Suprapubic skin (tissue), 4 donors: ENCODE results near the gene P2RX4. TPM values are rescaled to one million over a fixed set of nuclear protein-coding genes. Genes with fewer than 3 reads are reported as not detected.
"Not testable (repeated sequence)": the region's sequence is repeated elsewhere in the genome, so short reads cannot be mapped to it uniquely, and the experiment has no call there.

Source experiments
- DNase-seq, 2 donors: peaks; one replicate each; pipeline ENCODE4 v3.0.0-alpha.2; 2019; ENCODE audit warnings: low spot score in 2 of 2
- H3K27ac ChIP-seq: fragments of 200-600 bp; sonication (generic); one replicate; pipeline ENCODE4 v1.5.1; 2019
- H3K27me3 ChIP-seq: fragments of 200-600 bp; sonication (generic); one replicate; pipeline ENCODE4 v1.5.1; 2019
- H3K36me3 ChIP-seq: fragments of 200-600 bp; sonication (generic); one replicate; pipeline ENCODE4 v1.5.1; 2019
- H3K4me1 ChIP-seq: fragments of 200-600 bp; sonication (generic); one replicate; pipeline ENCODE4 v1.5.1; 2019
- H3K4me3 ChIP-seq: fragments of 200-600 bp; sonication (generic); one replicate; pipeline ENCODE4 v1.5.1; 2019; ENCODE audit warnings: mild to moderate bottlenecking
- H3K9me3 ChIP-seq: fragments of 200-600 bp; sonication (generic); one replicate; pipeline ENCODE4 v1.5.1; 2019
- CTCF ChIP-seq, 2 donors: fragments of 200-600 bp in 1 of 2; fragments of 450-650 bp in 1 of 2; sonication (generic) in 1 of 2; IDR thresholded peaks; one replicate each; pipeline ENCODE4 v1.5.1; 2016 to 2019; ENCODE audit warnings: antibody characterized with exemption in 2 of 2, mild to moderate bottlenecking in 1 of 2, moderate library complexity in 1 of 2
- EP300 ChIP-seq: sonication (generic); formaldehyde crosslinking; IDR thresholded peaks from one replicate; pipeline ENCODE4 v1.6.1; 2017; ENCODE audit warnings: antibody characterized with exemption
- POLR2A ChIP-seq, 2 donors: fragments of 450-650 bp; IDR thresholded peaks; one replicate each; pipeline ENCODE4 v1.6.1; 2017; ENCODE audit warnings: antibody characterized with exemption in 2 of 2, mild to moderate bottlenecking in 2 of 2, moderate library complexity in 2 of 2
- POLR2AphosphoS5 ChIP-seq, 3 donors: sonication (generic); formaldehyde crosslinking; IDR thresholded peaks; one replicate each; pipeline ENCODE4 v1.6.1; 2017; ENCODE audit warnings: antibody characterized with exemption in 3 of 3
- WGBS: methylation state at CpG from one replicate; pipeline ENCODE4 v1.1.5; 2018; 5-methylcytosine and 5-hydroxymethylcytosine counted together
- total RNA-seq, 4 donors: library from RNA; depleted of rRNA; stranded (reverse); fragments of >200 nt; gene quantifications; one replicate each; pipeline ENCODE4 v1.1.0, GENCODE V29; 2016

Gene P2RX4
- total RNA-seq, 4 donors from 2014 or later: 7.9 to 22.4 (median 15.4) TPM

GRCh38 chr12:121252712-121253345 is 42.9 kb downstream of the P2RX4 start:
- H3K9me3 ChIP-seq: no peaks in the 10 kb centered on the region
- no peaks in the 10 kb centered on the region for H3K27me3 ChIP-seq
- H3K4me3 ChIP-seq: no peak overlapping the region
- H3K4me1 ChIP-seq: no peaks in the 10 kb centered on the region
- no peak for DNase-seq
- WGBS: 86% methylated on average over 9 of the region's 9 CpGs
- H3K27ac ChIP-seq: no peak overlapping the region
- peaks cover 80% of the 10 kb centered on the region for H3K36me3 ChIP-seq
- TF ChIP-seq EP300 (no peak), POLR2A (IDR thresholded peaks at IDR 0.05) (no peak), CTCF (IDR thresholded peaks at IDR 0.05) (no peak), POLR2AphosphoS5 (IDR thresholded peaks at IDR 0.05) (no peak)

GRCh38 chr12:121253638-121254335 is 43.9 kb downstream of the P2RX4 start:
- WGBS: 91% methylated on average over 15 of the region's 15 CpGs
- H3K4me1 ChIP-seq: no peaks in the 10 kb centered on the region
- H3K27me3 ChIP-seq: no peaks in the 10 kb centered on the region
- no peak overlapping the region for H3K4me3 ChIP-seq
- peaks cover 78% of the 10 kb centered on the region for H3K36me3 ChIP-seq
- TF ChIP-seq EP300 (no peak), CTCF (IDR thresholded peaks at IDR 0.05) (no peak), POLR2A (IDR thresholded peaks at IDR 0.05) (no peak), POLR2AphosphoS5 (IDR thresholded peaks at IDR 0.05) (no peak)
- no peaks in the 10 kb centered on the region for H3K9me3 ChIP-seq
- H3K27ac ChIP-seq: no peak overlapping the region
- no peak for DNase-seq

- WGBS: 85% methylated on average over 9 of the region's 9 CpGs
- Histone ChIP-seq H3K27ac (no peak overlapping the region), H3K4me1 (no peaks in the 10 kb centered on the region), H3K4me3 (no peak overlapping the region), H3K27me3 (no peaks in the 10 kb centered on the region), H3K9me3 (no peaks in the 10 kb centered on the region), H3K36me3 (peaks cover 77% of the 10 kb centered on the region)
- DNase-seq: no peak
- no peak for TF ChIP-seq POLR2A (IDR thresholded peaks at IDR 0.05)
- no peak for TF ChIP-seq POLR2AphosphoS5 (IDR thresholded peaks at IDR 0.05)
- TF ChIP-seq CTCF (IDR thresholded peaks at IDR 0.05): no peak
- TF ChIP-seq EP300: no peak
Observed at GRCh38 chr12:121255433-121255832, 45.5 kb downstream of the P2RX4 start.

- DNase-seq, H3K27ac ChIP-seq, H3K27me3 ChIP-seq, H3K9me3 ChIP-seq, H3K4me1 ChIP-seq, H3K4me3 ChIP-seq: not testable (repeated sequence)
- peaks cover 77% of the 10 kb centered on the region for H3K36me3 ChIP-seq
- WGBS: 87% methylated on average over 8 of the region's 8 CpGs
Observed at GRCh38 chr12:121257704-121258449, 47.9 kb downstream of the P2RX4 start.

GRCh38 chr12:121259074-121259473 is 49.1 kb downstream of the P2RX4 start:
- H3K9me3 ChIP-seq: no peaks in the 10 kb centered on the region
- no peak overlapping the region for H3K4me3 ChIP-seq
- H3K36me3 ChIP-seq: peaks cover 82% of the 10 kb centered on the region
- H3K4me1 ChIP-seq: no peaks in the 10 kb centered on the region
- no peak overlapping the region for H3K27ac ChIP-seq
- DNase-seq: no peak
- 95% methylated on average over 11 of the region's 11 CpGs for WGBS
- no peak for TF ChIP-seq POLR2AphosphoS5 (IDR thresholded peaks at IDR 0.05)
- no peak for TF ChIP-seq EP300
- no peak for TF ChIP-seq CTCF (IDR thresholded peaks at IDR 0.05)
- no peak for TF ChIP-seq POLR2A (IDR thresholded peaks at IDR 0.05)
- no peaks in the 10 kb centered on the region for H3K27me3 ChIP-seq
